Measurements from ENCODE around the gene ZNF672.

ZNF672 gene

DNA sequence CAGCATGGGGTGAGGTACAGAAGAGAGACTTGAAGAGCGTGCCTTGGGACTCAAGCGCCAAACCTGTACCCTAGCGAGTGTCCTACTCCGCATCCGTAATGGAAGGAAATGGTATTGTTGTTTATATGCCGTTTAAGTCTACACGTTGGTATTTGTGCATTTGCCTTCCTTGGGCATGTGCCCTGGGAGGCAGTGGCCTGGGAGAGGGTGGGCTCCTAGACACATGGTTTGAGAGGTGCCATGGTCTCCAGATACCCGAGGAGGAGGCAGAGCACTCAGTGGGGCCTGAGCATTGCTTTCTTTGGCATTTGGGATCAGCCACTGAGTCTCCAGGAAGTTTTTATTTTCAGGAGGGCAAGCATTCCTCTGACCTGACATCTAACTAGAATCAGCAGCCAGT lies 6.5 kb downstream of the ZNF672 start:
- Histone ChIP-seq H3K4me3 (ENCODE audit: insufficient read depth, low read depth, low read length, poor library complexity, severe bottlenecking) (no peak overlapping the region), H3K27ac (ENCODE audit: insufficient read depth, low read length, poor library complexity, severe bottlenecking) (no peak overlapping the region), H3K36me3 (ENCODE audit: control insufficient read depth, insufficient read depth, low read length) (peaks cover 55% of the 10 kb centered on the region), H3K4me1 (ENCODE audit: control insufficient read depth, insufficient read depth, low read length, poor library complexity, severe bottlenecking) (peaks cover under 1% of the 10 kb centered on the region), H3K27me3 (replicated peaks; ENCODE audit: control insufficient read depth, insufficient read depth, low read length, poor library complexity, severe bottlenecking) (no peaks in the 10 kb centered on the region), H3K9me3 (ENCODE audit: control insufficient read depth, low read length) (no peaks in the 10 kb centered on the region)
- DNase-seq = no peak

GRCh38 chr1:248847181-248847955 lies 9.3 kb downstream of the ZNF672 start:
- Histone ChIP-seq H3K27me3 (replicated peaks; ENCODE audit: control insufficient read depth, insufficient read depth, low read length, poor library complexity, severe bottlenecking) (no peaks in the 10 kb centered on the region), H3K27ac (ENCODE audit: insufficient read depth, low read length, poor library complexity, severe bottlenecking) (no peak overlapping the region), H3K36me3 (ENCODE audit: control insufficient read depth, insufficient read depth, low read length) (peaks cover 64% of the 10 kb centered on the region), H3K4me3 (ENCODE audit: insufficient read depth, low read depth, low read length, poor library complexity, severe bottlenecking) (no peak overlapping the region), H3K4me1 (ENCODE audit: control insufficient read depth, insufficient read depth, low read length, poor library complexity, severe bottlenecking) (no peaks in the 10 kb centered on the region), H3K9me3 (ENCODE audit: control insufficient read depth, low read length) (no peaks in the 10 kb centered on the region)
- DNase-seq = no peak

DNA sequence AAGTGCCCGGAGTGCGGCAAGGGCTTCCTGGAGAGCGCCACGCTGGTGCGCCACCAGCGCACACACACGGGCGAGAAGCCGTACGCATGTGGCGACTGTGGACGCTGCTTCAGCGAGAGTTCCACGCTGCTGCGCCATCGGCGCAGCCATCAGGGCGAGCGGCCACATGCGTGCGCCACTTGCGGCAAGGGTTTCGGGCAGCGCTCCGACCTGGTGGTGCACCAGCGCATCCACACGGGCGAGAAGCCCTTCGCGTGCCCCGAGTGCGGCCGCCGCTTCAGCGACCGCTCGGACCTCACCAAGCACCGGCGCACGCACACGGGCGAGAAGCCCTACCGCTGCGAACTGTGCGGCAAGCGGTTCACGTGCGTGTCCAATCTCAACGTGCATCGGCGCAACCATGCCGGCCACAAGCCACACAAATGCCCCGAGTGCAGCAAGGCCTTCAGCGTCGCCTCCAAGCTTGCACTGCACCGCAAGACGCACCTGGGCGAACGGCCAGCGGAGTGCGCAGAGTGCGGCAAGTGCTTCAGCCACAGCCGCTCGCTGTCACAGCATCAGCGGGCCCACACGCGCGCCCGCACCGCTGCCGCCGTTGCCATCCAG lies 10.0 kb downstream of the ZNF672 start:
- peaks cover 61% of the 10 kb centered on the region for H3K36me3 ChIP-seq (ENCODE audit: control insufficient read depth, insufficient read depth, low read length)

GRCh38 chr1:248848602-248849001 lies 10.6 kb downstream of the ZNF672 start:
- Histone ChIP-seq H3K36me3 (ENCODE audit: control insufficient read depth, insufficient read depth, low read length) (peaks cover 60% of the 10 kb centered on the region), H3K4me1 (ENCODE audit: control insufficient read depth, insufficient read depth, low read length, poor library complexity, severe bottlenecking) (no peaks in the 10 kb centered on the region), H3K9me3 (ENCODE audit: control insufficient read depth, low read length) (no peaks in the 10 kb centered on the region), H3K27ac (ENCODE audit: insufficient read depth, low read length, poor library complexity, severe bottlenecking) (no peak overlapping the region), H3K27me3 (replicated peaks; ENCODE audit: control insufficient read depth, insufficient read depth, low read length, poor library complexity, severe bottlenecking) (no peaks in the 10 kb centered on the region), H3K4me3 (ENCODE audit: insufficient read depth, low read depth, low read length, poor library complexity, severe bottlenecking) (no peak overlapping the region)
- DNase-seq = no peak

More for the DNA sequence above, 10.0 kb downstream of the ZNF672 start:
- H3K9me3 ChIP-seq (ENCODE audit: control insufficient read depth, low read length) = no peaks in the 10 kb centered on the region
- no peak for DNase-seq
- no peaks in the 10 kb centered on the region for H3K27me3 ChIP-seq (replicated peaks; ENCODE audit: control insufficient read depth, insufficient read depth, low read length, poor library complexity, severe bottlenecking)
- no peak overlapping the region for H3K27ac ChIP-seq (ENCODE audit: insufficient read depth, low read length, poor library complexity, severe bottlenecking)
- H3K4me1 ChIP-seq (ENCODE audit: control insufficient read depth, insufficient read depth, low read length, poor library complexity, severe bottlenecking) = no peaks in the 10 kb centered on the region
- no peak overlapping the region for H3K4me3 ChIP-seq (ENCODE audit: insufficient read depth, low read depth, low read length, poor library complexity, severe bottlenecking)

GRCh38 chr1:248849152-248849551 lies 11.1 kb downstream of the ZNF672 start:
- H3K4me3 ChIP-seq (ENCODE audit: insufficient read depth, low read depth, low read length, poor library complexity, severe bottlenecking) = no peak overlapping the region
- DNase-seq = no peak
- peaks cover 60% of the 10 kb centered on the region for H3K36me3 ChIP-seq (ENCODE audit: control insufficient read depth, insufficient read depth, low read length)
- no peaks in the 10 kb centered on the region for H3K4me1 ChIP-seq (ENCODE audit: control insufficient read depth, insufficient read depth, low read length, poor library complexity, severe bottlenecking)
- H3K9me3 ChIP-seq (ENCODE audit: control insufficient read depth, low read length) = no peaks in the 10 kb centered on the region
- H3K27ac ChIP-seq (ENCODE audit: insufficient read depth, low read length, poor library complexity, severe bottlenecking) = no peak overlapping the region
- no peaks in the 10 kb centered on the region for H3K27me3 ChIP-seq (replicated peaks; ENCODE audit: control insufficient read depth, insufficient read depth, low read length, poor library complexity, severe bottlenecking)

GRCh38 chr1:248849637-248850036 lies 11.6 kb downstream of the ZNF672 start:
- H3K4me3 ChIP-seq (ENCODE audit: insufficient read depth, low read depth, low read length, poor library complexity, severe bottlenecking) = no peak overlapping the region
- H3K27ac ChIP-seq (ENCODE audit: insufficient read depth, low read length, poor library complexity, severe bottlenecking) = no peak overlapping the region
- no peaks in the 10 kb centered on the region for H3K9me3 ChIP-seq (ENCODE audit: control insufficient read depth, low read length)
- no peaks in the 10 kb centered on the region for H3K27me3 ChIP-seq (replicated peaks; ENCODE audit: control insufficient read depth, insufficient read depth, low read length, poor library complexity, severe bottlenecking)
- DNase-seq = no peak
- no peaks in the 10 kb centered on the region for H3K4me1 ChIP-seq (ENCODE audit: control insufficient read depth, insufficient read depth, low read length, poor library complexity, severe bottlenecking)
- peaks cover 57% of the 10 kb centered on the region for H3K36me3 ChIP-seq (ENCODE audit: control insufficient read depth, insufficient read depth, low read length)

GRCh38 chr1:248850124-248850523 lies 12.1 kb downstream of the ZNF672 start:
- peaks cover 52% of the 10 kb centered on the region for H3K36me3 ChIP-seq (ENCODE audit: control insufficient read depth, insufficient read depth, low read length)
- no peaks in the 10 kb centered on the region for H3K27me3 ChIP-seq (replicated peaks; ENCODE audit: control insufficient read depth, insufficient read depth, low read length, poor library complexity, severe bottlenecking)
- no peak for DNase-seq
- H3K9me3 ChIP-seq (ENCODE audit: control insufficient read depth, low read length) = no peaks in the 10 kb centered on the region
- H3K4me1 ChIP-seq (ENCODE audit: control insufficient read depth, insufficient read depth, low read length, poor library complexity, severe bottlenecking) = no peaks in the 10 kb centered on the region
- H3K4me3 ChIP-seq (ENCODE audit: insufficient read depth, low read depth, low read length, poor library complexity, severe bottlenecking) = no peak overlapping the region
- H3K27ac ChIP-seq (ENCODE audit: insufficient read depth, low read length, poor library complexity, severe bottlenecking) = no peak overlapping the region

- peaks cover 46% of the 10 kb centered on the region for H3K36me3 ChIP-seq (ENCODE audit: control insufficient read depth, insufficient read depth, low read length)
- no peak overlapping the region for H3K27ac ChIP-seq (ENCODE audit: insufficient read depth, low read length, poor library complexity, severe bottlenecking)
- DNase-seq = no peak
- no peaks in the 10 kb centered on the region for H3K4me1 ChIP-seq (ENCODE audit: control insufficient read depth, insufficient read depth, low read length, poor library complexity, severe bottlenecking)
- H3K27me3 ChIP-seq (replicated peaks; ENCODE audit: control insufficient read depth, insufficient read depth, low read length, poor library complexity, severe bottlenecking) = no peaks in the 10 kb centered on the region
- H3K9me3 ChIP-seq (ENCODE audit: control insufficient read depth, low read length) = no peaks in the 10 kb centered on the region
- H3K4me3 ChIP-seq (ENCODE audit: insufficient read depth, low read depth, low read length, poor library complexity, severe bottlenecking) = no peak overlapping the region
These were observed 12.7 kb downstream of the ZNF672 start for GRCh38 chr1:248850536-248851251.

- Histone ChIP-seq H3K27ac (ENCODE audit: insufficient read depth, low read length, poor library complexity, severe bottlenecking) (no peak overlapping the region), H3K27me3 (replicated peaks; ENCODE audit: control insufficient read depth, insufficient read depth, low read length, poor library complexity, severe bottlenecking) (no peaks in the 10 kb centered on the region), H3K4me3 (ENCODE audit: insufficient read depth, low read depth, low read length, poor library complexity, severe bottlenecking) (no peak overlapping the region), H3K4me1 (ENCODE audit: control insufficient read depth, insufficient read depth, low read length, poor library complexity, severe bottlenecking) (no peaks in the 10 kb centered on the region), H3K36me3 (ENCODE audit: control insufficient read depth, insufficient read depth, low read length) (peaks cover 39% of the 10 kb centered on the region), H3K9me3 (ENCODE audit: control insufficient read depth, low read length) (no peaks in the 10 kb centered on the region)
- DNase-seq = no peak
These were observed 13.4 kb downstream of the ZNF672 start for GRCh38 chr1:248851390-248851789.

All from effector memory CD4-positive, alpha-beta T cell (primary cell).